Measurements from ENCODE around the gene AMPD2. TPM values are rescaled to one million over a fixed set of nuclear protein-coding genes. Genes with fewer than 3 reads are reported as not detected.

AMPD2 gene
- polyA plus RNA-seq, 3 donors = 75.0 to 961 (median 117) TPM

- Mint-ChIP-seq H3K27me3 (ENCODE audit: low read depth in 3 of 3) (no peaks in the 10 kb centered on the region), H3K4me1 (peaks cover 10% of the 10 kb centered on the region), H3K9me3 (no peaks in the 10 kb centered on the region), H3K36me3 (peaks cover 84 to 93% of the 10 kb centered on the region in 2 donors), H3K4me3 (no peak overlapping the region), H3K27ac (peak overlapping the region in 3 of 7 donors; percentile 16 to 70 (median 17))
- no peaks in the 10 kb centered on the region for H3K27me3 ChIP-seq (ENCODE audit: control insufficient read depth in 2 of 2, insufficient read depth in 2 of 2, low read length in 2 of 2)
- no peak overlapping the region for H3K4me3 ChIP-seq (replicated peaks in 1 of 3; ENCODE audit: low read depth in 2 of 3, low read length in 3 of 3)
- TF ChIP-seq CTCF (IDR thresholded peaks at IDR 0.05) = no peak
- DNase-seq = no peak
- intact Hi-C loops (cut with micrococcal nuclease) = loop anchor here in 1 of 2 donors (5.0 kb wide), 1 partner anchor 37 kb away; no protein-coding TSS in a partner anchor
- H3K27ac ChIP-seq (ENCODE audit: low read depth in 1 of 2, low read length in 2 of 2) = peak overlapping the region in 1 of 2 donors; percentile 23
- H2AFZ ChIP-seq (ENCODE audit: insufficient read depth, low read depth, low read length, poor library complexity, severe bottlenecking) = no peak overlapping the region
- peaks cover 0 to 7% of the 10 kb centered on the region in 2 donors for H3K4me1 ChIP-seq (ENCODE audit: control insufficient read depth in 1 of 2, insufficient read depth in 2 of 2, low read length in 2 of 2)
- peaks cover 11% of the 10 kb centered on the region for H3K79me2 ChIP-seq (ENCODE audit: insufficient read depth, low read length)
- no peaks in the 10 kb centered on the region for H3K9me3 ChIP-seq (replicated peaks in 1 of 2; ENCODE audit: control insufficient read depth in 1 of 2, insufficient read depth in 1 of 2, low read length in 2 of 2)
- H3K4me2 ChIP-seq (replicated peaks; ENCODE audit: extremely low read depth, low read length, poor library complexity, severe bottlenecking) = no peak overlapping the region
- peaks cover 89 to 100% of the 10 kb centered on the region in 2 donors for H3K36me3 ChIP-seq (replicated peaks in 1 of 2; ENCODE audit: control insufficient read depth in 1 of 2, insufficient read depth in 2 of 2, low read length in 2 of 2)
- H4K20me1 ChIP-seq (ENCODE audit: insufficient read depth, low read length) = peaks cover 31% of the 10 kb centered on the region
- 78% methylated on average over 3 of the region's 3 CpGs for WGBS (ENCODE audit: insufficient coverage)
- H3K9ac ChIP-seq (ENCODE audit: insufficient read depth, low read length, poor library complexity, severe bottlenecking) = no peak overlapping the region
Observed at GRCh38 chr1:109589177-109589576, 30.5 kb upstream of the AMPD2 start.

- peak overlapping the region in 1 of 2 donors; percentile 23 for H3K27ac ChIP-seq (ENCODE audit: low read depth in 1 of 2, low read length in 2 of 2)
- no peak for DNase-seq
- H3K27ac Mint-ChIP-seq = peak overlapping the region in 1 of 7 donors; percentile 16
Observed at GRCh38 chr1:109589679-109590078, 30.0 kb upstream of the AMPD2 start.

More at GRCh38 chr1:109589679-109590078, 30.0 kb upstream of the AMPD2 start:
- TF ChIP-seq CTCF (IDR thresholded peaks at IDR 0.05) = no peak
- no peaks in the 10 kb centered on the region for H3K9me3 ChIP-seq (replicated peaks in 1 of 2; ENCODE audit: control insufficient read depth in 1 of 2, insufficient read depth in 1 of 2, low read length in 2 of 2)
- Mint-ChIP-seq H3K4me3 (no peak overlapping the region), H3K4me1 (peaks cover 10% of the 10 kb centered on the region), H3K27me3 (ENCODE audit: low read depth in 3 of 3) (no peaks in the 10 kb centered on the region), H3K36me3 (peaks cover 81 to 93% of the 10 kb centered on the region in 2 donors), H3K9me3 (no peaks in the 10 kb centered on the region)
- peaks cover 0 to 7% of the 10 kb centered on the region in 2 donors for H3K4me1 ChIP-seq (ENCODE audit: control insufficient read depth in 1 of 2, insufficient read depth in 2 of 2, low read length in 2 of 2)
- no peaks in the 10 kb centered on the region for H3K27me3 ChIP-seq (ENCODE audit: control insufficient read depth in 2 of 2, insufficient read depth in 2 of 2, low read length in 2 of 2)
- H2AFZ ChIP-seq (ENCODE audit: insufficient read depth, low read depth, low read length, poor library complexity, severe bottlenecking) = no peak overlapping the region
- intact Hi-C loops (cut with micrococcal nuclease) = loop anchor here in 1 of 2 donors (5.0 kb wide), 1 partner anchor 37 kb away; no protein-coding TSS in a partner anchor
- H3K9ac ChIP-seq (ENCODE audit: insufficient read depth, low read length, poor library complexity, severe bottlenecking) = no peak overlapping the region
- H3K36me3 ChIP-seq (replicated peaks in 1 of 2; ENCODE audit: control insufficient read depth in 1 of 2, insufficient read depth in 2 of 2, low read length in 2 of 2) = peaks cover 87 to 100% of the 10 kb centered on the region in 2 donors
- H3K4me2 ChIP-seq (replicated peaks; ENCODE audit: extremely low read depth, low read length, poor library complexity, severe bottlenecking) = no peak overlapping the region
- no peak overlapping the region for H3K4me3 ChIP-seq (replicated peaks in 1 of 3; ENCODE audit: low read depth in 2 of 3, low read length in 3 of 3)
- peaks cover 26% of the 10 kb centered on the region for H4K20me1 ChIP-seq (ENCODE audit: insufficient read depth, low read length)
- peaks cover 11% of the 10 kb centered on the region for H3K79me2 ChIP-seq (ENCODE audit: insufficient read depth, low read length)
